Activated CD4-positive, CD25-positive, alpha-beta regulatory T cell treated with anti-CD3 and anti-CD28 coated beads, Interleukin-2, amount 50 U/mL, for 24 hours (primary cell): ENCODE data around the gene KLF1.
"Not testable (repeated sequence)": the region's sequence is repeated elsewhere in the genome, so short reads cannot be mapped to it uniquely, and the experiment has no call there.

Experiments
- ATAC-seq, 2 donors: fragments of 150-1000 bp; cut with Tn5 transposase; one replicate each; pipeline ENCODE4 v1.10.0; 2021; ENCODE audit warnings: mild to moderate bottlenecking in 1 of 2, moderate library complexity in 1 of 2

KLF1 gene

GRCh38 chr19:12886969-12887747, at the start of gene KLF1:
Gene KLF1, minus strand, starts transcription at chr19:12887201. Its CDS starts 61 bp downstream, at chr19:12887140.
- no peak for ATAC-seq

- ATAC-seq: no peak
These were observed 49.6 kb upstream of the KLF1 start for GRCh38 chr19:12936582-12936981.

- ATAC-seq: no peak
These were observed 48.1 kb upstream of the KLF1 start for GRCh38 chr19:12935071-12935470.

GRCh38 chr19:12933287-12934072, 46.5 kb upstream of the KLF1 start, which contains the start of gene FARSA:
Gene FARSA, minus strand, starts transcription at chr19:12933711. Its CDS starts 15 bp downstream, at chr19:12933696.
- ATAC-seq: peak; percentile 66 to 72

GRCh38 chr19:12932392-12933286, 45.6 kb upstream of the KLF1 start:
- no peak for ATAC-seq

- ATAC-seq: no peak
These were observed 43.1 kb upstream of the KLF1 start for GRCh38 chr19:12930002-12930645.

GRCh38 chr19:12924621-12925310, 37.8 kb upstream of the KLF1 start:
- no peak for ATAC-seq

- no peak for ATAC-seq
These were observed 36.0 kb upstream of the KLF1 start for GRCh38 chr19:12922959-12923358.

GRCh38 chr19:12921047-12921446, 34.0 kb upstream of the KLF1 start:
- no peak for ATAC-seq

GRCh38 chr19:12918253-12918652, 31.3 kb upstream of the KLF1 start:
- ATAC-seq: no peak

GRCh38 chr19:12915860-12916259, 28.9 kb upstream of the KLF1 start:
- ATAC-seq: not testable (repeated sequence)

GRCh38 chr19:12913851-12914690, 27.1 kb upstream of the KLF1 start:
- peak; percentile 38 to 41 for ATAC-seq

- ATAC-seq: no peak
These were observed 26.1 kb upstream of the KLF1 start for GRCh38 chr19:12913011-12913561.

- no peak for ATAC-seq
These were observed 25.6 kb upstream of the KLF1 start for GRCh38 chr19:12912571-12912970.

- ATAC-seq: no peak
These were observed 20.2 kb upstream of the KLF1 start for GRCh38 chr19:12907166-12907565.

- peak; percentile 38 to 48 for ATAC-seq
These were observed 13.0 kb upstream of the KLF1 start for GRCh38 chr19:12899891-12900518.

GRCh38 chr19:12896460-12896859, 9.5 kb upstream of the KLF1 start:
- no peak for ATAC-seq

GRCh38 chr19:12893582-12893981, 6.6 kb upstream of the KLF1 start:
- no peak for ATAC-seq

- no peak for ATAC-seq
These were observed 4.6 kb upstream of the KLF1 start for GRCh38 chr19:12891553-12892021.
